WTC11 (cell line): Measurements from ENCODE around the gene DRP2.

Experiments used
- CREM ChIP-seq: sonication (generic); formaldehyde crosslinking; IDR thresholded peaks from 2 replicates; pipeline ENCODE4 v1.8.1; 2022; ENCODE audit warnings: mild to moderate bottlenecking, missing genetic modification reagents, moderate library complexity
- NR2C2 ChIP-seq: sonication (generic); formaldehyde crosslinking; IDR thresholded peaks from 2 replicates; pipeline ENCODE4 v1.8.0; 2022; ENCODE audit warnings: mild to moderate bottlenecking, missing genetic modification reagents
- NR3C1 ChIP-seq: sonication (generic); formaldehyde crosslinking; conservative IDR thresholded peaks from 2 replicates; pipeline ENCODE4 v1.8.1; 2023; ENCODE audit warnings: low read depth, mild to moderate bottlenecking, missing genetic modification reagents
- USF2 ChIP-seq: sonication (generic); formaldehyde crosslinking; IDR thresholded peaks from 2 replicates; pipeline ENCODE4 v1.8.1; 2023; ENCODE audit warnings: mild to moderate bottlenecking, missing genetic modification reagents, moderate library complexity
- ZNF219 ChIP-seq: sonication (generic); formaldehyde crosslinking; IDR thresholded peaks from 2 replicates; pipeline ENCODE4 v1.8.0; 2023; ENCODE audit warnings: missing genetic modification reagents, mild to moderate bottlenecking, borderline replicate concordance

- TF ChIP-seq NR2C2 (CRISPR knock-in tag): no peak
- no peak for TF ChIP-seq ZNF219 (CRISPR knock-in tag)
- no peak for TF ChIP-seq CREM (CRISPR knock-in tag)
- TF ChIP-seq NR3C1 (CRISPR knock-in tag): no peak
- no peak for TF ChIP-seq USF2 (CRISPR knock-in tag)
Observed at GRCh38 chrX:101229170-101229569, 9.6 kb downstream of the DRP2 start.
